GM23248 (cell line): ENCODE measurements around the gene WRNIP1.

Experiments
- EZH2 ChIP-seq: fragments of 200-600 bp; sonication (generic); IDR thresholded peaks from 2 replicates; pipeline ENCODE4 v1.6.1; 2018; ENCODE audit warnings: antibody characterized with exemption, mild to moderate bottlenecking; ENCODE audit not compliant: insufficient read depth, poor library complexity, severe bottlenecking
- EZH2phosphoT487 ChIP-seq: fragments of 200-600 bp; sonication (generic); IDR thresholded peaks from 2 replicates; pipeline ENCODE4 v1.6.1; 2018; ENCODE audit warnings: antibody characterized with exemption, moderate library complexity, mild to moderate bottlenecking, low read depth; ENCODE audit not compliant: insufficient read depth

- TF ChIP-seq EZH2 (no peak), EZH2phosphoT487 (no peak)
Measured at GRCh38 chr6:2767657-2768524, 2.7 kb downstream of the WRNIP1 start.
